ENCODE results near the gene SYP.
"Not testable (repeated sequence)": the region's sequence is repeated elsewhere in the genome, so short reads cannot be mapped to it uniquely, and the experiment has no call there.

SYP gene

DNA sequence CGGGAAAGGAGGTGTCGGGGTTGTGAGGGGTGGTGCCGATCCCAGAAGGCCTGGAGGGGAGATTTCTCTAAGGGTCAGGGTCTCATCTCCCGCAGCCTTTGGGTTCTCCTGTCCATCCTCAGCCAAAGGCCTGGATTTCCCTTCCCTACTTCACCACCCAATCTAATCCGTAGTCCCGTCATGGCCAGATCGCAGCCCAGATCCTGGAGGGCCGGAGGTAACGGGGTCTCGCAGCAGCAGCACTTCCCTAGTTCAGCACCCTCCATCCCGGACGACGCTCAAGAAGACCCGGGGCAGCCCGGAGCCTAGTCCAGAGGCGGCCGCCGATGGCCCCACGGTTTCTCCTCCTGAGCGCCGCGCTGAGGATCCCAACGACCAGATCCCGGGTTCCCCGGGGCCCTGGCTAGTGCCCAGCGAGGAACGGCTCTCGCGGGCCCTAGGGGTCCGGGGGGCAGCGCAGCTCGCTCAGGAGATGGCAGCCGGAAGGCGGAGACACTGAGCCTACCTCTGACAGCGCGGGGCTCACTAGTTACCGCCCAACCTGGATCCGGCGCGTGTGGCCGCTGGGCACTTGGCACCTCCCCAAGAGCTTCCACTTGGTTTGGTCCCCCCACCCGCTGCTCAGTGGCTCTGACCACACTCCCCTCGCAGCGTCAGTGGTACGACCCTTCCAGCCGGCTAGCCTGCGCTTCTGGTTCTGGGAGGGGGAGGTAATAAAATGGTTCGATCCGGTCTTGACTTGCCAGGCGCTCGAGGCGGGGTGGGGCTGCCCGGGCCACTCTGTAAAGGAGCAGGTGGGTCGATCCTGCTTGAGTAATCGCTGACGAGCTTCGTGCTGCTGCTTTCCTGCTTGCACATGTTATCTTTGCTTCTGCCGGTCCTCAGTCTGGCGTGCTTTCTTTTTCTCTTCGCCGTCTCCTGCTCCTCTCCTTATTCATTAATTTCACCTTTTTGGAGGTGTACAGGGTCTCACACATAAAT, 33.8 kb downstream of the SYP start:
- DNase-seq = peak; percentile 97

DNA sequence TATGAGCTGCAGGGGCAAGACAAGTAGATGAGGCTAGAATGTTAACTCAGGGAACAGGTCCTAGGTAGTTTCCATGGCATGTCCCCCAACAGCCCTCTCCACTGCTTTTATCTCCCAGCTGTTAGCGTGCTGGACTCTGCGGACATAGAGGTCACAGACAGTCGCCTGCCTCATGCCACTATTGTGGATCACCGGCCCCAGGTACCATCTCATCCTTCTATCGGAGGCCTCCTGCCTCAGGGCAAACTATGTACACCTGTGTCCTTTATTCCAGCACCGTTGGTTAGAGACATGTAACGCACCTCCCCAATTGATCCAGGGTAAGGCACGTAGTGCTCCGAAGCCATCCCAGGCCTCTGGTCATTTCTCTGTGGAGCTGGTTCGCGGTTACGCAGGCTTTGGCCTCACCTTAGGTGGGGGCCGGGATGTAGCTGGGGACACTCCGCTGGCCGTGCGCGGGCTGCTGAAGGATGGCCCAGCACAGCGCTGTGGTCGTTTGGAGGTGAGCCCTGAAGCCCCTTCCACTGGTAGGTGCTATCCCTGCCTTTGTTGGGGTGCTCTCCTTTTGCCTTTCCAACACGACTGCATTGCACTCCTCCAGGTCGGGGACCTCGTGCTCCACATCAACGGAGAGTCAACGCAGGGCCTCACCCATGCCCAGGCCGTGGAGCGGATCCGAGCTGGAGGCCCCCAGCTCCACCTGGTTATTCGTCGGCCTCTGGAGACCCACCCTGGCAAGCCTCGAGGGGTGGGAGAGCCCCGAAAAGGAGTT, 35.2 kb downstream of the SYP start:
- DNase-seq = no peak

GRCh38 chrX:49163555-49164419, 36.2 kb downstream of the SYP start:
- peak; percentile 86 for DNase-seq

GRCh38 chrX:49162620-49163019, 37.4 kb downstream of the SYP start, which contains the start of gene MAGIX:
Gene MAGIX, plus strand, starts transcription at chrX:49162758. Its CDS starts 132 bp downstream, at chrX:49162890.
- DNase-seq = no peak

DNA sequence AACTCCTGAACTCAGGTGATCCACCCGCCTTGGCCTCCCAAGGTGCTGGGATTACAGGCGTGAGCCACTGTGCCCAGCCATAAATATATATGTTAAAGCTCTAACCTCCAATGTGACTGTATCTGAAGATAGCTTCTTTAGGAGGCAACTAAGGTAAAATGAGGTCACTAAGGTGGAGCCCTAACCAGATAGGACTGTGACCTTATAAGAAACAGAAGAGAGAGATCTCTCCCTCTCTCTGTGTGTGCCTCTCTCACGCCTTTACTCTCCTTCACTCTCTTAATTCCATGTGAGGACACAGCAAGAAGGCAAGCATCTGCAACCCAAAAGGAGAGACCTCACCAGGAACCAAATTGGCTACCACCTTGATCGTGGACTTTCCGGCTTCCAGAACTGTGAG, 38.4 kb downstream of the SYP start:
- DNase-seq = no peak

- no peak for DNase-seq
Observed at GRCh38 chrX:49160908-49161307, 39.1 kb downstream of the SYP start.

DNA sequence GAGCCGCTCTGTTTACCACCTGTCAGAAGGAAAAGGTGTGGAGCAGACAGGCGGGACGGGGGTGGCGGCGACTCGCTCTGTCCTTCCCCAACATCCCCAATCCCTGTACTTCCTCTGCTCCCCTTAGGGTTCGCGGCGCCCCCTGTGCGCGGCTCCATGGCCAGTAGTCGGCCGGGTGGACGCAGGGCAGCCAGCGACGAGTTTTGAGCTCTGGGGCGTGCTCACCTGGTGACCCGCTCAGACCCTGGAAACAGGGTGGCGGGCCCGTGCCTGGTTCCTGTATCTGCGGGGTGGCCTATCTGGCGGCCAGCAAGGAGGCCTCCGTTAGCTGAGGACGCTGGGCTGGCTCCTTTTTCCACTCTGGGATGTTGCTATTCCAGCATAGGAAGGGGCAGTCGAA, 42.8 kb downstream of the SYP start:
- DNase-seq = no peak

DNA sequence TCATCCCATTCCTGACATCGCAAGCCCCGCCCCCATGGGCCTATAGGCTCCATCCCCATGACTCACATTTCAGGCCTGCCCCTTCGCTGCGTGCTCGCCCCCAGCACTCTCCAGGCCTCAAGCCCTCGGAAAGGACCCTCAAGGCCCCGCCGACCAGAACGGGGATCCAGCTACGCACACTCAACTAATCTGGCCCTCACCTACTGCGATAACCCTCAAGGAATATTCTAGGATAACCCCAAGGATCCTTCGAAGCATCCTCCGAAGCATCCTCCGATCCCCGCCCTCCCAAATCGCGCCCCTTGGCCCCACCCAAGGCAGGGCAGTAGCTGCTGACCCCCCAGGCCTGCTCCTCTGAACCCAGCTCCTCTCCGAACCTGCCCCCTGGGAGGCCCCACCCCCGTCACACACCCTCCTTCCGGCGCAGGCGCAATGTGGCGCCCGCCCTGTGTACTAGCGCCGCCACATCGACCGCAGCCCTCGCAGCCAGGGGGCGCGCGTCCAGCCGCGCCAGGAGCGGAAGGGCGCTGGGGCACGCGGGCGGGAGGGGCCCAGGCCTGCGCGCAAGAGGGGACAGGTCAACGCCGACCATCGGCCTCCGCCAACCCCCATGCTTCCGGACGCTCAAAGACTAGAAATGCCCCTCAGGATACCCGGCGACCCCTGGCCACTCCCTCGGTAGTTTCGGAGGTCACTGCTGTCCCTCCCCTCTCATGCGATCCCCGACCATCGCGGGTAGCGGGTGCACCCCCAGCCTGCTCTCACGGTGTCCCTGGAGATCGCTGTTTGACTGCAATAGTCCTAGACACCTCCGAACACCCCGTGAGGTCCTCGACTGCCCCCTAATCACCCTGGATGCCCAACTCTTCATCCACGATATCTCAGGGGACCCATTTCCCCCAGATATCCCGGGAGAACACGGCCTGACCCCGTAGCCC, 43.8 kb downstream of the SYP start:
- peak; percentile 87 for DNase-seq

DNA sequence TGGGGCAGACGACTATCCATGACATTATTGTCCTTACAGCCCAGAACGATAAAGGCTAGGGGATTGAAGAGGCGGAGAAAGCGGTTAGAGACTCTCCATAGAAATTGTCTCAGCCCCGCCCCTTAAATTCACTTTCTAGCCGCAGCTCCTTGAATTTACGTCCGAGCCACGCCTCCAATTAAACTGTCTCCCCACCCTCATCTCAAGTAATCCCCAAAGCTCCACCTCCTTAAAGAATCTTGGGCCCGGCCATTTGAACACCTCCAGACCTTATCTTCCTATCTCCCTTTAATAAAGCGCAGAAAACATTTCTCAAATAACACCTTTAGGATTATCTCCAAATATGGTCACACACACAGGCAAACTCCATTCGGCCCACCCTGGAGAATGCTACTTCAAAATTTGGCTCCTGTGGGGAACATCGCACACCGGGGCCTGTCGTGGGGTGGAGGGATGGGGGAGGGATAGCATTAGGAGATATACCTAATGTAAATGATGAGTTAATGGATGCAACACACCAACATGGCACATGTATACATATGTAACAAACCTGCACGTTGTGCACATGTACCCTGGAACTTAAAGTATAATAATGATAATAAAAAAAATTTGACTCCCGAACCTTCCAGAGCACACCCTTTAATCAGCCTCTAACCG, 44.6 kb downstream of the SYP start:
- DNase-seq = peak; percentile 57

- DNase-seq = no peak
Observed at GRCh38 chrX:49153467-49153866, 46.5 kb downstream of the SYP start.

- not testable (repeated sequence) for DNase-seq
Observed at GRCh38 chrX:49149291-49149690, 50.7 kb downstream of the SYP start.

- DNase-seq = not testable (repeated sequence)
Observed at GRCh38 chrX:49148390-49149100, 51.4 kb downstream of the SYP start.

DNA sequence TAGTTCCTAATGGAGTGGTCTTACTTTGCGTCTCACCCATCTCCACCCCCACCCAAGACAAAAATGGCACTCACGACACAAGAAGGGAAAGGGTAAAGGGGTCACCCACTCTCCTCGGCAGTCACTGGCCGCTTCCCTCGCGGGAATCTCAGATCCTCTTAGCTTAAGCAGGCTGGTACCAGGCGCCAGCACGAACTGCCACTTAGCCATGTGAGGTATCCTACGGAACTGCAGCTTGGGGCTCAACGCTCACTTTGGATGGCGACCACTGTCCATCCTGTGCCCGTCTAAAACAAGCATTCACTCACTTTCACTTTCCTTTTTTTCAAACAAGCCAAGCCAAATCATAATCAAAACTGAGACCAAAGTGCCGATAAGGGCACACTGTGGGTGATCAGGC, 52.1 kb downstream of the SYP start:
- no peak for DNase-seq

- no peak for DNase-seq
Observed at GRCh38 chrX:49147282-49147681, 52.7 kb downstream of the SYP start.

DNA sequence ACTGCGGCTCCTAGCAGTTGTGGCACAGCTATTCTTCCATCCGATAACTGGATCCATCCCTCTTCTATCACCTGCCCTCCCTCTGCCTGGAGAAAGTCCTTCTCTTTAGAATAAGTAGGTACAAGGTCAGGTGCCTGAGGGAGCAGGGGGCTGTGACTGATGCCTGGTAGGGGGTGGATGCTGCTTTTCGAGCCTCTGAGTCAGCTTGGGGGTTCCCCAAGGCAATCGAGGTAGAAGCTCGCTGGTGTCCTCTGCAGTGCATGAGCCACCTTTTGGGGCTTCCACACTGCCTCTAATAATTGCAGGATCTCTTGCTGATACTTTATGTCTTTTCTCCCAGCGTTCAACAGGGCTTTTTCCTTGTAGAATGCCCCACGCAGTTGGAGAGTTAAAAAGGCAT, 56.8 kb downstream of the SYP start:
- DNase-seq = not testable (repeated sequence)

DNA sequence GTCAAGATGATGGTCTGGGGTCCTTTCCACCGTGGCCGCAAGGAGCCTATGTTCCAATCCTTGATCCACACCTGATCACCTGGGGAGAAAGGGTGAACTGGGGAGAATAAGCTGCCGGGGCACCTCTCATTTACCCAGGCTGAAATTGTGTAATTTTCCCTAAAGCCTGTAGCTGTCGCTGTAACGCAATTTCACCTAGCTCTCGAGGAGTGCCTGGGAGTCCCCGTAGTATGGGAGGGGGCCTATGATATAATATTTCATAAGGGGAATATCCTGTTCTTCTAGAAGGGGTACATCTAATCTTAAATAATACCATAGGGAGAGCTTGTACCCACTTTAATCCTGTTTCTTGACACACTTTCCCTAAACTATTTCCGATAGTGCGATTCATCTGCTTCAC, 57.7 kb downstream of the SYP start:
- DNase-seq = not testable (repeated sequence)

GRCh38 chrX:49139713-49140112, 60.3 kb downstream of the SYP start:
- no peak for DNase-seq
